GM18526 (cell line): ENCODE results near the gene FAM184B.

Experiments
- POLR2A ChIP-seq: IDR thresholded peaks from 3 replicates; pipeline ENCODE4 v1.6.1; 2011; ENCODE audit not compliant: insufficient read length; ENCODE audit errors: extremely low read depth

Gene FAM184B

GRCh38 chr4:17708992-17709762, 72.2 kb downstream of the FAM184B start:
- TF ChIP-seq POLR2A, result no peak

DNA sequence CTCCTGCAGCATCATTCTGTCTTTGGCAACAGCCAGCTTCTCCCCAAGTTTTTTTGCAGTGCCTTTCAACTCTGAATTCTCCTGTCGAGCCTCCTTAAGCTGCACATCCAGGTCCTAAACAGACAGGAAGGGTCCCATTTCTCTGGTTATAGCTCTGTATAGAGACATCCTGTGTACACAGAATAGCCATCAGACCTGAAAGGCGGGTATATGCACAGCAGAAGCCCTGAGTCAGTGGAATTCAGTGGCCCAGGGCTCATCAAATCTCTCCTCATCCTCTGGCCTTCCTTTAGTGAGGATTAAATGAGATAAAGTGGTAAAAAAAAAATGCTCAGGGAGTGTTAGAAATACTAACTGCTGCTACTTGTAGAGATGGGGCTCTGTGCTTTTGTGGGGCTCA, 73.8 kb downstream of the FAM184B start:
- TF ChIP-seq POLR2A, result no peak

GRCh38 chr4:17705107-17705506, 76.3 kb downstream of the FAM184B start:
- TF ChIP-seq POLR2A, result no peak

GRCh38 chr4:17704020-17704650, 77.3 kb downstream of the FAM184B start:
- TF ChIP-seq POLR2A, result no peak

GRCh38 chr4:17702641-17703040, 78.8 kb downstream of the FAM184B start:
- no peak for TF ChIP-seq POLR2A

DNA sequence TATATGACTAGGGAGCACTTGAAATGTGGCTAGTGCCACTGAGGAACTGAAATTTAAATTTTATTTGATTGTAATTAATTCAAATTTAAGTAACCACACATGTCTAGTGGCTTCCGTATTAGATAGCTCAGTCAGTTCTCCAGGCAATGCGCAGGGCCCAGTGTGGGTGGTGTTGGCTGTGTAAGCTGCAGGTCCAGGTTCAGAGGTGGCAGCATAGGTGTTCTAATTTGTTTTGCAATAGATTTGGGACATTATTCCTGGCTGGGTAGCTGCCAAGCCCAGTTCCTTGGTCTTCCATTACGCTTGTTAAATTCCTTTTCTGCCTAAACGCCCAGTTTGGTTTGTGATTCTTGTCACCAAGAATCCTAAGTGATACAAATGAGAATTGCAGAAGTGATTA, 79.5 kb downstream of the FAM184B start:
- no peak for TF ChIP-seq POLR2A

GRCh38 chr4:17701138-17701839, 80.1 kb downstream of the FAM184B start:
- no peak for TF ChIP-seq POLR2A

DNA sequence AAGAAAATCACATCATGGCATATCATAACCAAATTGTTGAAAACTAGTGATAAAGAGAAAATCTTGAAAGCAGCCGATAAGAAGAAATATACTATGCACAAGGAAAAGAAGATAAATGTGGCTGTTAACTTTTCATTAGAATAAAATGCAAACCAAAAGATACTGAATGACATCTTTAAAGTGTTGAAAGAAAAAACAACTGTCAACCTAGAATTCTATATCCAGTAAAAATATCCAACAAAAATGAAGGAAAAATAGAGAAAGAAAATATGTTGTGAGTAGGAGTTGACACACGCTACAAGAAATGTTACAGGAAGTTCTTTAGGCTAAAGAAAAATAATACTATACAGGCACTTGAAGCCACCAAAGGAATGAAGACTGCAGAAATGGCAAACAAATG, 82.0 kb downstream of the FAM184B start:
- no peak for TF ChIP-seq POLR2A

DNA sequence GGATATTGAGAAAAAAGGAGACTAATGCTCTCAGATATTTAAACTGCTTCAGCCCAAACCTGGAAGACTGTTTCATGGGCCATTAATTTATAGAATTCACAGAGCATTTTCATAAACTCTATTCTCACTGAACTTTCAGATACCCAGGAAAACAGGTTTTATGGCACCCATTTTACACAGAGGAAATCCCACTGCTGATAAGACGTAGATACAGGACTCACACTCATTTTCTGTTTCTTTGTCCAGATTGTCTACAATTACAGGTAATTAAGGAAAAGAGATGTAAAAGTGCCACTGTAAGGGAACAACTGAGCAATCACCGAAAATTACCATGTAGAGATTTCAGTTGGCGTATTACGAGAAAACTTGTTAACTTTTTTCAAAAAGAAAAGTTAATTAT, 83.3 kb downstream of the FAM184B start:
- TF ChIP-seq POLR2A, result no peak

DNA sequence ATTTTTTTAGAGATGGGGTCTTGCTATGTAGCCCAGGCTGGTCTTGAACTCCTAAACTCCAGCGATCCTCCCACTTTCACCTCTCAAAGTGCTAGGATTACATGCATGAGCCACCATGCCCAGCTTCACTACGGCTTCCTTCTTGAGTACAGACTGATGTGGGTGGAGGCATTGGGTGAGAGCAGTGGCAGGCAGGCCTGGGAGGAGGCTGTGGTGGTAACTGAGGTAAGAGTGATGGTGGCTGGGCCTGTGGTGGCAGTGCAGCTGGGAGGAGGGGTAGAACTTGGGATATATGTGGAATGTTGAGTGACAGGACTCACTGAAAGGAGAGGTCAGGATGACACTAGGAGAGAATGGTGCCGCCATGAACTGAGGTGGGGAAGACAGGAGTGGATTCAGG, 86.1 kb downstream of the FAM184B start:
- no peak for TF ChIP-seq POLR2A

DNA sequence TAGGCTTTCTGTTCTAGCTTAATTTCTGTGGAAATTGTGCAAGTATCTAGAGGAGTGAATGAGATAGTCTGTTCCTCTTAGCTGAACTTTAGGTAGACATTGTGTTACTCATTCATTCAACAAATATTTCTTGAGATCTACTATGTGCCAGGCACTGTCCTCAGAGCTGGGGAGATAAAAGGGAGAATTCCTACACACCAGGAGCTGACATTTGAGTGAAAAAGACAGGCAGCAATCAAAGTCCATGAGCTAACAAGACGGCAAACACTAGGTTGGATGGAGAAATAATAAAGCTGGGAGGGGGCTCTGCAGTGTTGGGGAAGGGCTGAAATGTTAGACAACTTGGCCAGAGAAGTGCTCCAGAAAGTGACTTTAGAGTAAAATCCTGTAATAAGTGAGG, 86.9 kb downstream of the FAM184B start:
- TF ChIP-seq POLR2A, result no peak

DNA sequence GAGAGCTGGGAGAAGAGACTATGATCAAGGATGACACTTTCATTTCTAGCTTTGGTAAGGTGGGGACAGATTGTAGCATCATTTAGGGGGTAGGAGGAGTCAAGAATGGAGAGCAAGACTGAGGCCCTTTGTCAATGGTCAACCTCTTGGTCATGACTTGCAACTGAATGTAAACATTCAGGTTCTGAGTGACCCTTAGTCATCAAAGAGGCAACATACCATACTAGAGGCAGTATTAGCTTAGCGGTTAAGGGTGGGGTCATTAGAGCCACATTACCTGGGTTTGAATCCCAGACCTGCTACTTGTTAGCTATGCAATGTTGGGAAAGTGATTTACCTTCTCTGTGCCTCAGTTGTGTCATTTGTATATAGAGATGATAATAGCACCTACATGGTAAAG, 90.5 kb downstream of the FAM184B start:
- no peak for TF ChIP-seq POLR2A

- no peak for TF ChIP-seq POLR2A
Measured at GRCh38 chr4:17690135-17690534, 91.3 kb downstream of the FAM184B start.

DNA sequence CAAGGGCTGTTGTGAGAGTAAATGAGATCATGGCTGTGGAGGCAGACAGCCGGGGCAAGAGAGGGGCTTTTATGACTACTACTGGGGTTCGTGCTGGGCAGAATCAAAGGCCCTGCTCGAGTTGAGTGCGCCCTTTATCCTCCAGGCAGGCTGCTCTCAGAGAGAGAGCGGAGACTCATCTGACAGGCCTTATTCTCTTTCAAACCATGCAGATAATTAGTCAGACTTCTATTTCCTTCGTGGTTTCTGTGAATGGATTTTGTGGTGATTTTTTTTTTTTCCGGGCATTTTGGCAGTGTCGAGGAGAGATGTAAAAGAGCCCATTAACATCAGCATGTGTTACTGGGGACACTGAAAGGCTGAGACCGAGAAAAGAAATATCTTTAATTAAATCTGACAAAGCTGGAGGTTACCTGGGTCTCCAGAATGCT, 93.4 kb downstream of the FAM184B start:
- TF ChIP-seq POLR2A, result no peak

GRCh38 chr4:17687237-17687857, 94.1 kb downstream of the FAM184B start:
- no peak for TF ChIP-seq POLR2A

- TF ChIP-seq POLR2A, result no peak
Measured at GRCh38 chr4:17682222-17682566, 99.2 kb downstream of the FAM184B start.
